Lower leg skin (tissue), 3 donors: ENCODE data around the gene KLHL42.

Experiments
- CTCF ChIP-seq, 3 donors: fragments of 450-650 bp; IDR thresholded peaks; one replicate each; pipeline ENCODE4 v1.5.1; 2016; ENCODE audit warnings: antibody characterized with exemption in 3 of 3, mild to moderate bottlenecking in 3 of 3, moderate library complexity in 2 of 3
- POLR2A ChIP-seq, 2 donors: fragments of 450-650 bp; IDR thresholded peaks; one replicate each; pipeline ENCODE4 v1.6.1; 2016 to 2017; ENCODE audit warnings: antibody characterized with exemption in 2 of 2, mild to moderate bottlenecking in 1 of 2, moderate library complexity in 1 of 2

GRCh38 chr12:27782481-27782880, 2.4 kb downstream of the KLHL42 start:
- TF ChIP-seq CTCF (IDR thresholded peaks at IDR 0.05) (no peak), POLR2A (IDR thresholded peaks at IDR 0.05) (no peak)
